Endometrium (tissue), 2 donors: ENCODE measurements around the gene CMYA5.
"Not testable (repeated sequence)": the region's sequence is repeated elsewhere in the genome, so short reads cannot be mapped to it uniquely, and the experiment has no call there.

ENCODE experiments used
- FAIRE-seq: peaks from 2 replicates; lab custom pipeline; 2012; peaks lifted over from hg19 to GRCh38; lab: Jason Lieb, UNC
- donor health status: control.
- donor health status: control.

The CMYA5 gene

GRCh38 chr5:79746642-79747569 lies 57.3 kb downstream of the CMYA5 start:
- FAIRE-seq: no peak

- FAIRE-seq: no peak
Measured at GRCh38 chr5:79750611-79751510, 61.2 kb downstream of the CMYA5 start.

GRCh38 chr5:79753092-79753491 lies 63.5 kb downstream of the CMYA5 start:
- no peak for FAIRE-seq

- FAIRE-seq: no peak
Measured at GRCh38 chr5:79753877-79754645, 64.4 kb downstream of the CMYA5 start.

GRCh38 chr5:79754865-79755555 lies 65.4 kb downstream of the CMYA5 start:
- no peak for FAIRE-seq

- FAIRE-seq: no peak
Measured at GRCh38 chr5:79756076-79756475, 66.4 kb downstream of the CMYA5 start.

- FAIRE-seq: no peak
Measured at GRCh38 chr5:79759436-79759835, 69.8 kb downstream of the CMYA5 start.

- no peak for FAIRE-seq
Measured at GRCh38 chr5:79759848-79760247, 70.2 kb downstream of the CMYA5 start.

GRCh38 chr5:79762929-79763328 lies 73.3 kb downstream of the CMYA5 start:
- FAIRE-seq: no peak

GRCh38 chr5:79764147-79764546 lies 74.5 kb downstream of the CMYA5 start:
- not testable (repeated sequence) for FAIRE-seq

- FAIRE-seq: no peak
Measured at GRCh38 chr5:79771387-79771786, 81.8 kb downstream of the CMYA5 start.

GRCh38 chr5:79772651-79773050 lies 83.0 kb downstream of the CMYA5 start:
- no peak for FAIRE-seq

- FAIRE-seq: no peak
Measured at GRCh38 chr5:79773612-79774011, 84.0 kb downstream of the CMYA5 start.

- FAIRE-seq: no peak
Measured at GRCh38 chr5:79774171-79774854, 84.7 kb downstream of the CMYA5 start.

GRCh38 chr5:79774855-79775237 lies 85.2 kb downstream of the CMYA5 start:
- FAIRE-seq: no peak

GRCh38 chr5:79784741-79785140 lies 95.1 kb downstream of the CMYA5 start:
- not testable (repeated sequence) for FAIRE-seq

- no peak for FAIRE-seq
Measured at GRCh38 chr5:79785983-79786382, 96.3 kb downstream of the CMYA5 start.

GRCh38 chr5:79787448-79787847 lies 97.8 kb downstream of the CMYA5 start:
- FAIRE-seq: no peak

- no peak for FAIRE-seq
Measured at GRCh38 chr5:79791843-79792242, 102.2 kb downstream of the CMYA5 start.

GRCh38 chr5:79792463-79792862 lies 102.8 kb downstream of the CMYA5 start:
- FAIRE-seq: no peak

GRCh38 chr5:79793304-79793703 lies 103.7 kb downstream of the CMYA5 start:
- FAIRE-seq: no peak
